Smooth muscle cell of the brain vasculature (primary cell): ENCODE results near the gene SCAF8.
A peak's percentile ranks its signal among the peaks of the same experiment; 100 is the strongest.
"Not testable (repeated sequence)": the region's sequence is repeated elsewhere in the genome, so short reads cannot be mapped to it uniquely, and the experiment has no call there.

Source experiments
- DNase-seq: peaks from one replicate; pipeline ENCODE4 v3.0.0-alpha.2; 2012; ENCODE audit warnings: low read depth, low spot score

The SCAF8 gene

GRCh38 chr6:154779157-154779556 is 45.9 kb downstream of the SCAF8 start:
- not testable (repeated sequence) for DNase-seq

GRCh38 chr6:154782193-154782592 is 49.0 kb downstream of the SCAF8 start:
- no peak for DNase-seq

- DNase-seq: no peak
Observed at GRCh38 chr6:154783229-154783628, 50.0 kb downstream of the SCAF8 start.

GRCh38 chr6:154785075-154785474 is 51.9 kb downstream of the SCAF8 start:
- no peak for DNase-seq

- DNase-seq: no peak
Observed at GRCh38 chr6:154786144-154786868, 53.1 kb downstream of the SCAF8 start.

GRCh38 chr6:154791556-154792317 is 58.5 kb downstream of the SCAF8 start:
- DNase-seq: no peak

GRCh38 chr6:154792325-154792724 is 59.1 kb downstream of the SCAF8 start:
- no peak for DNase-seq

GRCh38 chr6:154792761-154793160 is 59.5 kb downstream of the SCAF8 start:
- DNase-seq: no peak

- no peak for DNase-seq
Observed at GRCh38 chr6:154796484-154796883, 63.3 kb downstream of the SCAF8 start.

GRCh38 chr6:154797857-154798256 is 64.6 kb downstream of the SCAF8 start:
- DNase-seq: no peak

- no peak for DNase-seq
Observed at GRCh38 chr6:154800338-154800737, 67.1 kb downstream of the SCAF8 start.

- DNase-seq: peak; percentile 21
Observed at GRCh38 chr6:154805288-154805911, 72.2 kb downstream of the SCAF8 start.

GRCh38 chr6:154806804-154807203 is 73.6 kb downstream of the SCAF8 start:
- no peak for DNase-seq

GRCh38 chr6:154811663-154812062 is 78.4 kb downstream of the SCAF8 start:
- DNase-seq: not testable (repeated sequence)

- no peak for DNase-seq
Observed at GRCh38 chr6:154814063-154814462, 80.8 kb downstream of the SCAF8 start.

GRCh38 chr6:154815938-154816820 is 83.0 kb downstream of the SCAF8 start:
- no peak for DNase-seq

- no peak for DNase-seq
Observed at GRCh38 chr6:154821099-154821498, 87.9 kb downstream of the SCAF8 start.

GRCh38 chr6:154821638-154822037 is 88.4 kb downstream of the SCAF8 start:
- no peak for DNase-seq

GRCh38 chr6:154822947-154823558 is 89.8 kb downstream of the SCAF8 start:
- no peak for DNase-seq

- DNase-seq: no peak
Observed at GRCh38 chr6:154824076-154824475, 90.9 kb downstream of the SCAF8 start.

GRCh38 chr6:154829970-154830369 is 96.8 kb downstream of the SCAF8 start:
- no peak for DNase-seq
